Parathyroid adenoma (tissue), 2 donors: ENCODE data around the gene ECT2L.

ENCODE experiments used
- H2AFZ ChIP-seq: fragments of 300-600 bp; sonication (generic); one replicate; pipeline ENCODE4 v1.7.0; 2017; ENCODE audit warnings: antibody characterized with exemption, mild to moderate bottlenecking
- H3K27ac ChIP-seq: fragments of 300-600 bp; sonication (generic); one replicate; pipeline ENCODE4 v1.7.0; 2017
- H3K27me3 ChIP-seq: fragments of 300-600 bp; sonication (generic); one replicate; pipeline ENCODE4 v1.7.0; 2017; ENCODE audit warnings: low read length; ENCODE audit not compliant: control insufficient read depth, insufficient read depth
- H3K36me3 ChIP-seq: fragments of 300-600 bp; sonication (generic); one replicate; pipeline ENCODE4 v1.7.0; 2017; ENCODE audit warnings: low read length; ENCODE audit not compliant: control insufficient read depth, insufficient read depth
- H3K4me1 ChIP-seq: fragments of 300-600 bp; sonication (generic); one replicate; pipeline ENCODE4 v1.7.0; 2017; ENCODE audit warnings: control low read depth
- H3K4me2 ChIP-seq: fragments of 300-600 bp; sonication (generic); one replicate; pipeline ENCODE4 v1.7.0; 2017; ENCODE audit warnings: low read length
- H3K4me3 ChIP-seq: fragments of 300-600 bp; sonication (generic); one replicate; pipeline ENCODE4 v1.7.0; 2017; ENCODE audit warnings: low read depth, low read length
- H3K79me2 ChIP-seq: fragments of 300-600 bp; sonication (generic); one replicate; pipeline ENCODE4 v1.7.0; 2017; ENCODE audit warnings: control low read depth
- H3K9ac ChIP-seq: fragments of 300-600 bp; sonication (generic); one replicate; pipeline ENCODE4 v1.7.0; 2017; ENCODE audit warnings: mild to moderate bottlenecking
- H3K9me3 ChIP-seq: fragments of 300-600 bp; sonication (generic); one replicate; pipeline ENCODE4 v1.7.0; 2017; ENCODE audit warnings: low read length; ENCODE audit not compliant: control insufficient read depth
- CTCF ChIP-seq: fragments of 300-600 bp; sonication (generic); IDR thresholded peaks from one replicate; pipeline ENCODE4 v1.7.0; 2017; ENCODE audit warnings: antibody characterized with exemption, mild to moderate bottlenecking
- donor health status: primary hyperparathyroidism.

ECT2L gene

GRCh38 chr6:138776659-138777058 is 19.2 kb upstream of the ECT2L start:
- H3K36me3 ChIP-seq: no peaks in the 10 kb centered on the region

DNA sequence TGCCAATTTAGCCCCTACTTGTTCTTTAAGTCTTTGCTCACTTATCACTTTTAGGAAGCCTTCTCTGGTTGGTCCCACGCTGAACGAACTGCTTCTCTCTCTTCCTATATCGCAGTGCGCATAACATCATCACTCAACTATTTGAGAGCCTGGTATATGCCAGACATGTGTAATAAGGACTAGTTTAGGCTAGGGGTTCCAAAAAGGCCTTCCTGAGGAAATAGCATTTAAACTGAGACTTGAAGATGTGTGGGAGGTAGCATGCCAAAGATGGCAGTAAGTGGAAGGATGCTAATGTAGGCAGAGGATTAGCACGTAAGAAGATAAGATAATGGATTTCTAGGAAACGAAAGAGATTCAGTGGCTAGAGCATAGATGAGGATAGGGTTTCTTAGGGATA is 17.6 kb upstream of the ECT2L start:
- no peak overlapping the region for H3K27ac ChIP-seq
- H3K9me3 ChIP-seq: no peaks in the 10 kb centered on the region
- TF ChIP-seq CTCF: no peak
- peaks cover 8% of the 10 kb centered on the region for H3K79me2 ChIP-seq
- no peak overlapping the region for H3K4me3 ChIP-seq
- no peak overlapping the region for H2AFZ ChIP-seq
- H3K4me2 ChIP-seq: no peak overlapping the region
- no peak overlapping the region for H3K9ac ChIP-seq
- no peaks in the 10 kb centered on the region for H3K27me3 ChIP-seq
- H3K36me3 ChIP-seq: no peaks in the 10 kb centered on the region
- peaks cover 9% of the 10 kb centered on the region for H3K4me1 ChIP-seq

More at GRCh38 chr6:138776659-138777058, 19.2 kb upstream of the ECT2L start:
- Histone ChIP-seq H3K4me1 (peaks cover 5% of the 10 kb centered on the region), H3K4me3 (no peak overlapping the region), H3K4me2 (no peak overlapping the region), H3K27ac (no peak overlapping the region), H3K9ac (no peak overlapping the region), H3K9me3 (no peaks in the 10 kb centered on the region), H2AFZ (no peak overlapping the region), H3K27me3 (no peaks in the 10 kb centered on the region), H3K79me2 (peaks cover 8% of the 10 kb centered on the region)
- TF ChIP-seq CTCF: no peak

DNA sequence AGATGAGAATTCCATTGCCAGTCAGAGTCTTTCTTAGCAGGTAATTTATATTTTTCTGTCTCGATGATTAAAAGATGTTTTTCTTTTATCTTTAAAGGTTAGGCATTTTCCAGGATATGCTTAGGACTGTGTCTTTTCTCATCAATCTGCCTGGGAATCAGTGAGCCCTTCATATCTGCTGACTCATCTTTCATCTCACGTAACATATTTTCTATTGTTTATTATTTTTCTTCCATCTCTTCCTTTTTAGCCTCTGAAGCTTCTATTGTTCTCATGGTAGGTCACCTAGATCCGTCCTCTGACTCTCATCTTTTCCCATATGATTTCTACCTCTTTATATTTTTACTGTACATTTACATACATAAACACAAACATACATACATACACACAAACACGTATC is 13.6 kb upstream of the ECT2L start:
- no peak overlapping the region for H3K4me2 ChIP-seq
- H3K4me3 ChIP-seq: no peak overlapping the region
- no peak overlapping the region for H3K9ac ChIP-seq
- peaks cover 2% of the 10 kb centered on the region for H3K79me2 ChIP-seq
- H3K36me3 ChIP-seq: no peaks in the 10 kb centered on the region
- no peaks in the 10 kb centered on the region for H3K9me3 ChIP-seq
- TF ChIP-seq CTCF: no peak
- no peaks in the 10 kb centered on the region for H3K27me3 ChIP-seq
- peaks cover 4% of the 10 kb centered on the region for H3K4me1 ChIP-seq
- H3K27ac ChIP-seq: peak overlapping the region; percentile 40
- H2AFZ ChIP-seq: no peak overlapping the region

DNA sequence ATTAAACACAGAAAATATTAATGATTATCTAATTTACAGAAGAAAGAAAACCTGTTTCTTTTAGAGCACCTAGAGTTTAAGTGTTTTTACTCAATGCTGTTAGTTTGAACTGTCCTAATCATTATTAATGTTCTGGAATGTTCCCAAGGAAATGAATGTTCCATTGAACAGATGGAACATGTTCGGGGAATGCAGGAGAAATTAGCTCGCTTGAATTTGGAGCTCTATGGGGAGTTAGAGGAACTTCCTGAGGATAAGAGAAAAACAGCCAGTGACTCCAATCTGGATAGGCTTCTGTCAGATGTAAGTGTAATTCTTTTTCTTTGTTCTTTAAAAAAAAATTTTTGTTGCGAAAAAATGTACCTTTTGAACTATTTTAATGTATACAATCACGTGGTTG is 10.8 kb upstream of the ECT2L start:
- Histone ChIP-seq H3K27me3 (no peaks in the 10 kb centered on the region), H2AFZ (no peak overlapping the region), H3K36me3 (no peaks in the 10 kb centered on the region), H3K9me3 (no peaks in the 10 kb centered on the region), H3K4me3 (no peak overlapping the region), H3K9ac (no peak overlapping the region), H3K4me1 (peaks cover 4% of the 10 kb centered on the region), H3K27ac (no peak overlapping the region), H3K4me2 (no peak overlapping the region), H3K79me2 (no peaks in the 10 kb centered on the region)
- no peak for TF ChIP-seq CTCF

GRCh38 chr6:138785980-138786379 is 9.9 kb upstream of the ECT2L start:
- Histone ChIP-seq H3K36me3 (no peaks in the 10 kb centered on the region), H3K9me3 (no peaks in the 10 kb centered on the region), H3K9ac (no peak overlapping the region), H3K4me1 (peaks cover 4% of the 10 kb centered on the region), H3K4me3 (no peak overlapping the region), H3K79me2 (no peaks in the 10 kb centered on the region), H3K27ac (no peak overlapping the region), H3K4me2 (no peak overlapping the region), H3K27me3 (no peaks in the 10 kb centered on the region), H2AFZ (no peak overlapping the region)
- no peak for TF ChIP-seq CTCF
